HCT116 (cell line): Measurements from ENCODE around the gene PDCD10.

Source experiments
- EZH2 ChIP-seq: fragments of 200-600 bp; sonication (generic); IDR thresholded peaks from 2 replicates; pipeline ENCODE4 v1.6.1; 2017; ENCODE audit warnings: antibody characterized with exemption, mixed run types
- EZH2phosphoT487 ChIP-seq: fragments of 200-600 bp; IDR thresholded peaks from 2 replicates; pipeline ENCODE4 v1.6.1; 2018; ENCODE audit warnings: antibody characterized with exemption, borderline replicate concordance
- POLR2AphosphoS5 ChIP-seq: IDR thresholded peaks from 2 replicates; pipeline ENCODE4 v1.6.1; 2011; ENCODE audit warnings: mild to moderate bottlenecking, low read depth, low read length, moderate library complexity
- TF ChIP-seq, protein P1 (sequence below), 3 experiments: fragments of 200-600 bp in 1 of 3; sonication (generic) in 1 of 3; IDR thresholded peaks in 2 of 3; conservative IDR thresholded peaks in 1 of 3; 2 replicates each; pipeline ENCODE4 v1.5.1; 2012 to 2017; ENCODE audit warnings: low read depth in 2 of 3, low read length in 2 of 3, antibody characterized with exemption in 1 of 3, borderline replicate concordance in 1 of 3, control low read depth in 1 of 3, mild to moderate bottlenecking in 1 of 3, mixed read lengths in 1 of 3, mixed run types in 1 of 3, moderate library complexity in 1 of 3; ENCODE audit not compliant: insufficient read depth in 1 of 3
- TF ChIP-seq, protein P2 (sequence below): IDR thresholded peaks from 2 replicates; pipeline ENCODE4 v1.6.1; 2012; ENCODE audit warnings: low read depth

DNA sequence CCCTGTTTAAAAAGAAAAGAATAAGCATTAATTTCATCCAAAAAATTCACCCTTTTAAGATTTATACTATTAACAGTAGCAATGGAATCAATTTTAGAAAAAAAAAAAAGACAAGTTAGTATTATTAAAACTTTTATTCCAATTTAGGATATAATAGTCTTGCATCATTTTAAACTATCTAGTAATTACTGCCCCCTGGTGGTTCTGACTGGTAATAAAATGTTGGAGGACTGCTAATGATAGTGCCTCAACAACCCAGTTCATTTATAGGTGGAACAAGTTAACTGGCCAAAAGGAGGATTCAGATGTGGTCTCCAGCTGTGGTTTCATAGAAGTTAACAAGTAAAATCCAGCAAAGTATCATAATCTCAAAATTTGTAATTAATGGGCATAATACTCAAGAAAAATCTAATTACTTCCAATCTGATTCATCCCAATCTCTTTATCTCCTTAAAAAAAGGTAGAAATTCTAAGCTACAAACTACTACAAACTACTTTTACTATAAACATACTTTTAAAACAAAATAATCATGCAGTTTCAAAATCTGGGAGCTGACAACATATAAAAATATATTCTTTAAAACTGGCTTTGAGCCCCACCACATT lies 50.2 kb downstream of the PDCD10 start:
- TF ChIP-seq, protein P1, sequence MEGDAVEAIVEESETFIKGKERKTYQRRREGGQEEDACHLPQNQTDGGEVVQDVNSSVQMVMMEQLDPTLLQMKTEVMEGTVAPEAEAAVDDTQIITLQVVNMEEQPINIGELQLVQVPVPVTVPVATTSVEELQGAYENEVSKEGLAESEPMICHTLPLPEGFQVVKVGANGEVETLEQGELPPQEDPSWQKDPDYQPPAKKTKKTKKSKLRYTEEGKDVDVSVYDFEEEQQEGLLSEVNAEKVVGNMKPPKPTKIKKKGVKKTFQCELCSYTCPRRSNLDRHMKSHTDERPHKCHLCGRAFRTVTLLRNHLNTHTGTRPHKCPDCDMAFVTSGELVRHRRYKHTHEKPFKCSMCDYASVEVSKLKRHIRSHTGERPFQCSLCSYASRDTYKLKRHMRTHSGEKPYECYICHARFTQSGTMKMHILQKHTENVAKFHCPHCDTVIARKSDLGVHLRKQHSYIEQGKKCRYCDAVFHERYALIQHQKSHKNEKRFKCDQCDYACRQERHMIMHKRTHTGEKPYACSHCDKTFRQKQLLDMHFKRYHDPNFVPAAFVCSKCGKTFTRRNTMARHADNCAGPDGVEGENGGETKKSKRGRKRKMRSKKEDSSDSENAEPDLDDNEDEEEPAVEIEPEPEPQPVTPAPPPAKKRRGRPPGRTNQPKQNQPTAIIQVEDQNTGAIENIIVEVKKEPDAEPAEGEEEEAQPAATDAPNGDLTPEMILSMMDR (IDR thresholded peaks at IDR 0.05 in 2 of 3, conservative IDR thresholded peaks at IDR 0.05 in 1 of 3; ENCODE audit: borderline replicate concordance in 1 of 3, insufficient read depth in 1 of 3, low read depth in 2 of 3, low read length in 2 of 3) = peak; percentile 28 to 74 (median 53); a peak in 5 of 6 replicates
- TF ChIP-seq, protein P2, sequence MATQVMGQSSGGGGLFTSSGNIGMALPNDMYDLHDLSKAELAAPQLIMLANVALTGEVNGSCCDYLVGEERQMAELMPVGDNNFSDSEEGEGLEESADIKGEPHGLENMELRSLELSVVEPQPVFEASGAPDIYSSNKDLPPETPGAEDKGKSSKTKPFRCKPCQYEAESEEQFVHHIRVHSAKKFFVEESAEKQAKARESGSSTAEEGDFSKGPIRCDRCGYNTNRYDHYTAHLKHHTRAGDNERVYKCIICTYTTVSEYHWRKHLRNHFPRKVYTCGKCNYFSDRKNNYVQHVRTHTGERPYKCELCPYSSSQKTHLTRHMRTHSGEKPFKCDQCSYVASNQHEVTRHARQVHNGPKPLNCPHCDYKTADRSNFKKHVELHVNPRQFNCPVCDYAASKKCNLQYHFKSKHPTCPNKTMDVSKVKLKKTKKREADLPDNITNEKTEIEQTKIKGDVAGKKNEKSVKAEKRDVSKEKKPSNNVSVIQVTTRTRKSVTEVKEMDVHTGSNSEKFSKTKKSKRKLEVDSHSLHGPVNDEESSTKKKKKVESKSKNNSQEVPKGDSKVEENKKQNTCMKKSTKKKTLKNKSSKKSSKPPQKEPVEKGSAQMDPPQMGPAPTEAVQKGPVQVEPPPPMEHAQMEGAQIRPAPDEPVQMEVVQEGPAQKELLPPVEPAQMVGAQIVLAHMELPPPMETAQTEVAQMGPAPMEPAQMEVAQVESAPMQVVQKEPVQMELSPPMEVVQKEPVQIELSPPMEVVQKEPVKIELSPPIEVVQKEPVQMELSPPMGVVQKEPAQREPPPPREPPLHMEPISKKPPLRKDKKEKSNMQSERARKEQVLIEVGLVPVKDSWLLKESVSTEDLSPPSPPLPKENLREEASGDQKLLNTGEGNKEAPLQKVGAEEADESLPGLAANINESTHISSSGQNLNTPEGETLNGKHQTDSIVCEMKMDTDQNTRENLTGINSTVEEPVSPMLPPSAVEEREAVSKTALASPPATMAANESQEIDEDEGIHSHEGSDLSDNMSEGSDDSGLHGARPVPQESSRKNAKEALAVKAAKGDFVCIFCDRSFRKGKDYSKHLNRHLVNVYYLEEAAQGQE = no peak
- no peak for TF ChIP-seq EZH2
- TF ChIP-seq EZH2phosphoT487 = no peak
- TF ChIP-seq POLR2AphosphoS5 = no peak
